Naive thymus-derived CD8-positive, alpha-beta T cell (primary cell): ENCODE data around the gene ALDH1A2. TPM values are rescaled to one million over a fixed set of nuclear protein-coding genes. Genes with fewer than 3 reads are reported as not detected.

Experiments
- ATAC-seq, 2 donors: fragments of 150-1000 bp; cut with Tn5 transposase in 1 of 2; sonication (Bioruptor Pico), chemical (Tn5 transposase) in 1 of 2; 1 replicate in 1 of 2; 2 replicates in 1 of 2; pipeline ENCODE4 v1.10.0; 2021; ENCODE audit warnings: mild to moderate bottlenecking in 2 of 2, moderate library complexity in 2 of 2
- POLR2A ChIA-PET: fragments of 350-600 bp; sonication (Branson Sonifier 250); formaldehyde crosslinking; loops from one replicate; lab custom pipeline; 2021; ENCODE audit warnings: antibody characterized with exemption; lab: Charles Lee
- DNase-seq, 10 donors: peaks; one replicate each; pipeline versions ENCODE4 v3.0.0 to v3.0.0-alpha.2; 2020 to 2022
- H3K27ac Mint-ChIP-seq, 10 donors: one replicate each; pipeline ENCODE4 v1.8.0; 2020 to 2022; ENCODE audit warnings: mild to moderate bottlenecking in 10 of 10, mixed read lengths in 10 of 10, moderate library complexity in 4 of 10, inconsistent platforms in 1 of 10
- H3K27me3 Mint-ChIP-seq, 5 donors: one replicate each; pipeline ENCODE4 v1.8.0; 2021 to 2022; ENCODE audit warnings: mixed read lengths in 5 of 5
- H3K36me3 Mint-ChIP-seq, 3 donors: one replicate each; pipeline ENCODE4 v1.8.0; 2020 to 2022; ENCODE audit warnings: mixed read lengths in 3 of 3, mild to moderate bottlenecking in 2 of 3, inconsistent platforms in 1 of 3
- H3K4me1 Mint-ChIP-seq, 4 donors: one replicate each; pipeline ENCODE4 v1.8.0; 2021 to 2022; ENCODE audit warnings: mixed read lengths in 4 of 4
- H3K4me3 Mint-ChIP-seq, 10 donors: one replicate each; pipeline ENCODE4 v1.8.0; 2020 to 2022; ENCODE audit warnings: mild to moderate bottlenecking in 10 of 10, mixed read lengths in 10 of 10, moderate library complexity in 6 of 10, inconsistent platforms in 1 of 10
- H3K9me3 Mint-ChIP-seq, 9 donors: one replicate each; pipeline ENCODE4 v1.8.0; 2020 to 2022; ENCODE audit warnings: mixed read lengths in 9 of 9, mild to moderate bottlenecking in 3 of 9, inconsistent platforms in 1 of 9, moderate library complexity in 1 of 9
- polyA plus RNA-seq, 3 donors: library from polyadenylated mRNA; unstranded; fragments of 300-500 nt; fragmentation: Illumina TruSeq; gene quantifications; one replicate each; pipeline ENCODE4 v1.2.3, GENCODE V29; 2021
- total RNA-seq, 8 experiments: library from RNA in 2 of 8; stranded (reverse) in 2 of 8; gene quantifications; one replicate each; pipeline ENCODE4 v1.2.3 and lab custom pipeline; 2021 to 2026

Gene ALDH1A2
- total and polyA plus RNA-seq, 5 experiments from 2014 or later: not detected

DNA sequence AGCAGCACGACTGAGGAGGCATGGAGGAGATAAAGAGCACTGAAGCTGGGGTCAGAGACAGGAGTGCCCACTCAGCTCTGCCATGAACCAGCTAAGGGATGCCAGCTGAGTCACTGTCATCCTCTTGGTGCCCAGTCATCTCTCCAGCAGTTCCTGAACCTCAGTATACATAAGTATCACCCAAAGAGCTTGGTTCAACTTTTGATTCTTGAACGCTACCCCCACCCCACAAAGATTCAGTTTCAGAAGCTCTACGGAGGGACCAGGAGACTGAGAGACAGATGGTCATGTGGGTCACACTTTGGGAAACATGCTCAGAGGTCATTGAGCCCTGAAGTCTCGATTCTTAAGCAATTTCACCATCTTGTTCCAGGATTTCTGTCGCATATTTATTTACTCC is 108.4 kb downstream of the ALDH1A2 start:
- Mint-ChIP-seq H3K9me3 (no peaks in the 10 kb centered on the region), H3K4me1 (no peaks in the 10 kb centered on the region), H3K4me3 (no peak overlapping the region), H3K27me3 (peaks cover 6 to 13% (median 9%) of the 10 kb centered on the region in 5 donors), H3K27ac (no peak overlapping the region), H3K36me3 (no peaks in the 10 kb centered on the region)
- DNase-seq (no peak), ATAC-seq (no peak)
- POLR2A ChIA-PET: no interaction called here

DNA sequence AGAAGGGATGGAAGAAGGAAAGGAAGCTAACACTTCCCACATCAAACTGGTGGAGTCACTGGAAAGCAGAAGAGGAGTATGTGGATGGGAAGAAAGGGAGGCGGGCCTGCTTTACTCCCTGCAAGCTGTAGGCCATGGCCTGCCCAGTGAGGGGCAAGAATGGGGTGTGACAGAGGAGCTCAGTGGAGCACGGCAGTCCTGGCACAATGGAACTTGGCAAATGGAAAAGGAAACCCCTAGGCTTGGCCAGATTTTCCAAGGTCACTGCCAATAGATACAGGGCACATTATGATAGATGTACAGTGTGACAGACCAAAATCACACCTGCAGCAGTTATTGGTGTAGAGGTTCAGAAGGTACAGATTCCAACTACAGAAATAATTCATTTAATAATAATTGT is 111.6 kb downstream of the ALDH1A2 start:
- DNase-seq: no peak
- Mint-ChIP-seq H3K9me3 (no peaks in the 10 kb centered on the region), H3K27me3 (peaks cover 6 to 12% (median 9%) of the 10 kb centered on the region in 5 donors), H3K36me3 (no peaks in the 10 kb centered on the region), H3K4me3 (no peak overlapping the region), H3K27ac (no peak overlapping the region), H3K4me1 (no peaks in the 10 kb centered on the region)
- ATAC-seq: no peak
- POLR2A ChIA-PET: no interaction called here

DNA sequence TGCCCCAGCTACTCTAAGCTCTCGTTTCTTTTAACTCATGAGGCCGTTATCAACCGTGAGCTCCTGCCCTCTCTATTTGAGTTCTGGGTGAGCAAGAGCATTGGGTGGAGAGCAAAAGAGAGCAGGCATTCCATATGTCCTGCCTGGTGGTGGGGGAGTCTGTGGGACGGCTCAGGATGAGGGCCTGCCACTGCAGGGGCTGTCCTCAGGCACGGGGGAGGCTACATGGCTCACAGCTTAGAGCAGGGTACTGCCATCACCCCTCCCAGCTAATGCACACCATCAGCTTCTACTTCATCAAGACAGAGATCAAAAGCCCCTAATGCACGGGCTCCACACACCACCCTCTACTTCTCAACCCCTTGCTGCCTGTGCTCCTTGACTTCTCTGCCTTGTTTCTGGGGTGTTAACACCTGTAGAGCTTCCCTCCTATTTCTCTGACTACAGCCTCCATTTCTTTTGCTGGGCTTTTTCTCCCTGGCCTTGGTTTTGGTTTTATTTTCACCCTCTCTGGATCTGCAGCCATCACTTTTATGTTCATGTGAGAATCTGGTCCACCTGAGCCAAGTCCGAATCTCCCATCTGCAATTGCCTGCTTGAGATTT is 114.1 kb downstream of the ALDH1A2 start:
- no peak for DNase-seq
- Mint-ChIP-seq H3K4me1 (no peaks in the 10 kb centered on the region), H3K36me3 (no peaks in the 10 kb centered on the region), H3K4me3 (no peak overlapping the region), H3K27ac (no peak overlapping the region), H3K9me3 (no peaks in the 10 kb centered on the region), H3K27me3 (peaks cover 7 to 13% (median 11%) of the 10 kb centered on the region in 5 donors)
- ATAC-seq: no peak
- POLR2A ChIA-PET: no interaction called here

DNA sequence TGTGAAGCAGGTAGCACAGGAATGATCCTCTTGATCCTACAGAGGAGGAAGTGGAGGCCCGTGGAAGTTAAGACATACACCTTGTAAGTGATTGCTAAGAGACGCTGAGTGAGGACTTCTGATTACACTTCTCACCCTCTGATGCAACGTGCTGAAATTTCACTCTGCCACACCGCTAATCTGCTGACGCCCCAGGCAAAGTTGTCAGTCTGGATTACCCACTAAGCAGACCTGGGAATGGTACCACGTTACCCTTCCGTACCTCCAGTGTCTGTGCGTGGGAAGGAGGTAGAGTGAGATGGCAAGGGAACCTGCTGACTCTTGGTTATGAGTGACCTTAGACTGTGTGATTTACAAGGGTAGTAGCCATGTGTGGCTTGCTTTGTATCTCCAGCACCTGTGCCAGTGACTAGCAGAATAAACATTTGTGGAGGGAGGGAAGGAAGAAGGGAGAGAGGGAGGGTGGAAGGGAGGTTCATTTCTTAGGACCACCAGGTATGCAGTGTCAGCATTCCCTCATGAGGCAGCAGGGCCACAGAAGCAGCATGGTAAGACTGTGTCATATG is 115.0 kb downstream of the ALDH1A2 start:
- H3K27ac Mint-ChIP-seq: no peak overlapping the region
- no peaks in the 10 kb centered on the region for H3K9me3 Mint-ChIP-seq
- peaks cover 3 to 14% (median 10%) of the 10 kb centered on the region in 5 donors for H3K27me3 Mint-ChIP-seq
- no peaks in the 10 kb centered on the region for H3K4me1 Mint-ChIP-seq
- DNase-seq (no peak), ATAC-seq (no peak)
- POLR2A ChIA-PET: no interaction called here
- no peak overlapping the region for H3K4me3 Mint-ChIP-seq
- H3K36me3 Mint-ChIP-seq: no peaks in the 10 kb centered on the region

DNA sequence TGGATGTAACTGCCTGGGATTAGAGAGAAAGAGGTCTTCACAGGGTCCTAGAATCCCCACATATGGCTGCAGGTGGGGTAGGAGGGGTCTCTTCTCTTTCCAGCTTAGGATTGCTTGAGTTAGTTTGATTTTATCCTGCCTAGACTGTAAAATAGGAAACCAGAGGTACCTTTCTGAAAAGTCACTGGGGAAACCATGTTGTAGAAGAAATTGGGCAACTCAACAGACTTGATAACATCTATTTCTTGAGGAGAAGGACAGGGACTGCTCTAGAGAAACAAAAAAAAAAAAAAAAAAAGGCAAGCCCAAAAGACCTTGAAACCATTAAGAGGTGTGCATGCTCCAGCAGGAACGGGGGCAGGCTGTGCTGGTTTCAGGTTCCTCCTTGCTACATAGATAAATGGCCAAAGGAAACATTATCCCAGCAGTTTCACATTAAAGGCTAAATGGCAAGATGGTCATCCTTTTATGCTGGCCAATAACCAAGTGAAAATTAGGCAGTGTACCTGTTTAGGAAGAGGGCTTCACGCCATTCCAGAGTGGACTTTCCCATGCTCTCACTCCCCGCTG is 116.1 kb downstream of the ALDH1A2 start:
- peaks cover 0 to 2% (median 0%) of the 10 kb centered on the region in 9 donors for H3K9me3 Mint-ChIP-seq
- DNase-seq (no peak), ATAC-seq (no peak)
- no peak overlapping the region for H3K27ac Mint-ChIP-seq
- H3K4me3 Mint-ChIP-seq: no peak overlapping the region
- no peaks in the 10 kb centered on the region for H3K4me1 Mint-ChIP-seq
- POLR2A ChIA-PET: no interaction called here
- H3K27me3 Mint-ChIP-seq: peaks cover 3 to 23% (median 14%) of the 10 kb centered on the region in 5 donors
- no peaks in the 10 kb centered on the region for H3K36me3 Mint-ChIP-seq

DNA sequence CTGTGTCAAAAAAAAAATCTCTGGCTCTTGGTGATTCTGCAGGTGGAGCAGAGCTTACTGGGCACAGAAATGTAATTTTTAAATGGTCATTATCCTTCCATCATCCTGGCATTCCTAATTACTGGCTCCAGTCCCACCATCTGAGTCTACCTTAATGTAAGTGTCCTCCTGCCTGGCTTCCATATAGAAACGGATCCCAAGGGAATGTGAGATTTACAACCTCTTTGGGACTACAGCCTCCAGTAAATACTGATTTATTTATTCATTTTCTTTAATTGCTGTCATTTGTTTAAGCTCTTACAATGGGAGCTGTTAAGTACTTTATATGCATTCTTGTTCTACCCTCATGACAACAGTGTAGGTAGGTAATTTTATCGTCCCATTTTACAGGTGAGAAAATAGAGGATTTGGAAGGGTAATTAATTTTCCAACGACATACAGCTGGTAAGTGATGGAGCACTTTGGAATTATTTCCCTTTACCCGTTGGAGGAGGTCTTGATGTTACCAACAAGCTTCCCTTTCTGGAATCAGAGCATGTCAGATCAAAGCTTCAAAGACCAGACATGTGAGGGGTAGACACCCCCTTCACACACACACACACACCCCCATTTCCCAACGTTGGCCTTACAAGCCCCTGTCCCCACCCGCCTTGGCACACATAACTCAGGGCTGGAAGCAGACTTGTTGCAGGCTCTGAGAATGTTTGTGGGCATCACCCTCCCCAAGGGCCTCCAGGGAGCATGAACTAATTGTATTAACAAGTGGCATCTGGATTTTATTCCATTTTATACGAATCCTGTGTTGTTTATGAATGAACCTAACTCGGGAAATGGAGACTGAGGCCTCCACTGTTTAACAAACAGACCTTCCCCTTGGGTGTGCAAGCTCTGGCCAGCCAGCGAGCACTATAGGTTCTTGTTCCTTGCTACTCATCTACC is 116.9 kb downstream of the ALDH1A2 start:
- DNase-seq (no peak), ATAC-seq (no peak)
- POLR2A ChIA-PET: no interaction called here
- Mint-ChIP-seq H3K4me1 (no peaks in the 10 kb centered on the region), H3K27ac (no peak overlapping the region), H3K36me3 (no peaks in the 10 kb centered on the region), H3K4me3 (no peak overlapping the region), H3K9me3 (peaks cover 0 to 2% (median 0%) of the 10 kb centered on the region in 9 donors), H3K27me3 (peaks cover 3 to 23% (median 14%) of the 10 kb centered on the region in 5 donors)

DNA sequence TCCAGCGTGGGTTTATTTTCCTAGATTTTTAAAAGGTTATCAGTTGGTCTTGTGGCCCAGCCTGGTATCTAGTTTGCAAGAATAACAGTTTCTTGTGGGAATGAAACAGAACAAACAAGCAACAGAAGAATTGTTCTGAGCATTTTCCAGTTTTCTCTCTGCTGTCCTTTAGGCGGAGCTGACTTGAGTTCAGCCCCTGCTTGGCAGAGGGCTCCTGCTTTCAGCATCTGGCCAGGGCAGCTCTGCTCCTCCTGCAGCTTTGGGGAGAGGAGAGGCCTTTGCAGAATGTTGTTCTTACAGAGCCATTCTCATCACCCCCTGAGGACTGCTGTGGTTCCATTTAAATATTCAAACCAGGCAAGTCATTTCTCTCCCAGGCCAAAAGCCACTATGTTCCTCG is 117.7 kb downstream of the ALDH1A2 start:
- H3K27me3 Mint-ChIP-seq: peaks cover 5 to 27% (median 16%) of the 10 kb centered on the region in 5 donors
- H3K4me1 Mint-ChIP-seq: no peaks in the 10 kb centered on the region
- no peaks in the 10 kb centered on the region for H3K36me3 Mint-ChIP-seq
- ATAC-seq (no peak), DNase-seq (no peak)
- POLR2A ChIA-PET: no interaction called here
- no peak overlapping the region for H3K4me3 Mint-ChIP-seq
- no peak overlapping the region for H3K27ac Mint-ChIP-seq
- peaks cover 0 to 2% (median 0%) of the 10 kb centered on the region in 9 donors for H3K9me3 Mint-ChIP-seq

DNA sequence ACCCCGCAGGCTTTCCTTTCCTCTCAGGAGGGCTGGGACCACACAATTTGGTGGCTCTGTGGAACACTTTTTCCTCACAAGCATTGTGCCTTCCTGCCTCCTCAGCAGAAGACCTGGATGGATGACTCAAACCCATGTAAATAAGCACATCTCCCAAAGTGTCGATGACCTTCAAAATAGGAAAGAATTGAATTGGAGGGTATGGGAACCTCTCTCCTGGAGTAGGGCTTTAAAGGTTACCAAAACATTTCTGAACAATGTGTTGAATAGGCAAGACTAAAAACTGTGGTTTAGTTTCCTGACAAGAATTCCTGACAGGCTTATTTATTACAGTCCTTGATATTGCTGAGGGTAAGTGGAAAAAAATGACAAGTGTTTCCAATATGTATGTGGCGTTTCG is 118.2 kb downstream of the ALDH1A2 start:
- no peak overlapping the region for H3K27ac Mint-ChIP-seq
- POLR2A ChIA-PET: no interaction called here
- ATAC-seq (no peak), DNase-seq (no peak)
- no peaks in the 10 kb centered on the region for H3K4me1 Mint-ChIP-seq
- H3K9me3 Mint-ChIP-seq: peaks cover 0 to 2% (median 0%) of the 10 kb centered on the region in 9 donors
- H3K36me3 Mint-ChIP-seq: no peaks in the 10 kb centered on the region
- no peak overlapping the region for H3K4me3 Mint-ChIP-seq
- H3K27me3 Mint-ChIP-seq: peaks cover 10 to 32% (median 21%) of the 10 kb centered on the region in 5 donors

DNA sequence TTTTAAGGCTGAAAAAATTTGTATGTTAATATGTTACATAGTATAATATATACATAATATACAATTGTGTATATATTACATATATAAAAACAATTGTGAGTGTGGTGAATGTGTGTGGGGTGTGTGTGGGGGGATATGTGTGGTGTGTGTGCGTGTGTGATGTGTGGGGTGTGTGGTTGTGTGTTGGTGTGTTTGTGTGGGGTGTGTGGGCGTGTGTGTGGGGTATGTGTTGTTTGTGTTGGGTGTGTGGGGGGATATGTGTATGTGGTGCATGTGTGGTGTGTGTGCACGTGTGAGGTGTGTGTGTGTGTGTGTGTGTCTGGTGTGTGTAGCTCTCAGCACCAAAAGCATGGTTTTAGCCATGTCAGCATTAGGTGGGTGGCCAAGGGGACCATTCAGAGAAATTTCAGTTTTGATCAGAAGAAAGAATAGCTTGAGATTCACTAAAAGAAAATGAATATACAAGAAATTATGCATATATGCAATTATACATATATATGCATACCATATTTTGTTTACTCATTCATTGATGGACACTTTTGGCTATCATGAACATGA is 118.9 kb downstream of the ALDH1A2 start:
- POLR2A ChIA-PET: no interaction called here
- H3K27ac Mint-ChIP-seq: no peak overlapping the region
- no peaks in the 10 kb centered on the region for H3K4me1 Mint-ChIP-seq
- peaks cover 0 to 2% (median 0%) of the 10 kb centered on the region in 9 donors for H3K9me3 Mint-ChIP-seq
- no peak overlapping the region for H3K4me3 Mint-ChIP-seq
- H3K27me3 Mint-ChIP-seq: peaks cover 15 to 39% (median 25%) of the 10 kb centered on the region in 5 donors
- H3K36me3 Mint-ChIP-seq: no peaks in the 10 kb centered on the region
- DNase-seq (no peak), ATAC-seq (no peak)

DNA sequence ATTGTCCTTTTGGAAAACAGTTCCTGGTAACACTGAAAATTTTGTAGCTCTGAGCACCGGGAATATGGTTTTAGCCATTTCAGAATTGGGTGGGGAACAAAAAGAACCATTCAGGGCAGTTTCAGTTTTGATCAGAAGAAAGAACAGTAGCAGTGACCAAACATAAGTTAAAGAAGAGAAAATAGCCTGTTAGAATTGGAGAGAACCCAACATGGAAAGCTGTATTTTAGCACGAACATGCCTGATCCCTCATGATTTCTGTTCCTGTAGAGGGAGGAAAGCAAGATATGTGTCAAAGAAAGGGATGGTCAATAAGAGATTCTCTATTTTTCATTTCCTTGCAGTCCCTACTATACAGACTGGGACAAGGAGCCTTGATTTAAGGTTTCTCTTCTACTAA is 119.9 kb downstream of the ALDH1A2 start:
- Mint-ChIP-seq H3K4me3 (no peak overlapping the region), H3K4me1 (no peaks in the 10 kb centered on the region), H3K27me3 (peaks cover 17 to 49% (median 25%) of the 10 kb centered on the region in 5 donors), H3K27ac (no peak overlapping the region), H3K36me3 (no peaks in the 10 kb centered on the region), H3K9me3 (peaks cover 0 to 2% (median 0%) of the 10 kb centered on the region in 9 donors)
- POLR2A ChIA-PET: no interaction called here
- ATAC-seq (no peak), DNase-seq (no peak)

DNA sequence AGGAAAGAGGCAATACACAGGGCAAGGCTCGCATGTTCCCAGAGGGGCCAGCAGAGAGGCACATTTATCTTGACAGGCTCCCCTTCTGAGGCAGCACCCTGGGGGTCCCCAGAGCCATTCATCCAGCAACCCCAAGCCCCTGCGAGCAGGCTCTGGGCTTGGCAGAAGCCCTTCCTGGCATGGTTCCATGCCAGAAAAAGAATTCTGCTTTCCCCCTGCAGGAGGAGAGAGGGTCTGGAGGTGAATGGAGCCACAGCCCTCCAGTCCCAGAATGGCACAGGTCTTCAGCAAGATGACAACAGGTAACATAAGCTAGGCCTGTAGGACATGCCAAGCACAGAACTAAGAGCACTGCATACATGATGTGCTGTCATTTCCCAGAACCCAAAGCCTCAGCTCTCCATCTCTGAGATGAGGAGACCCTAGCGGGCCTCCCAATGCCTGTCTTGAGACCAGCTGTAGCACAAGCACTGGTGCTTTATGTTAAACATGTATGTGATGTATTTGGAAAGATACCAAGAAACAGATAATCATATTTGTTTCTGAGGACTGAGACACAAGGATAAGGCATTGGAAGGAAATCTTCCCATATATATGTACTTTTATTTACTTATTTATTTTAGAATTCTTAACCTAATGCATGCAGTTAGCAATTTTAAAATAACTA is 121.6 kb downstream of the ALDH1A2 start:
- Mint-ChIP-seq H3K4me3 (no peak overlapping the region), H3K4me1 (no peaks in the 10 kb centered on the region), H3K9me3 (peaks cover 0 to 2% (median 0%) of the 10 kb centered on the region in 9 donors), H3K27me3 (peaks cover 27 to 66% (median 32%) of the 10 kb centered on the region in 5 donors), H3K27ac (no peak overlapping the region), H3K36me3 (no peaks in the 10 kb centered on the region)
- ATAC-seq (no peak), DNase-seq (no peak)
- POLR2A ChIA-PET: no interaction called here

DNA sequence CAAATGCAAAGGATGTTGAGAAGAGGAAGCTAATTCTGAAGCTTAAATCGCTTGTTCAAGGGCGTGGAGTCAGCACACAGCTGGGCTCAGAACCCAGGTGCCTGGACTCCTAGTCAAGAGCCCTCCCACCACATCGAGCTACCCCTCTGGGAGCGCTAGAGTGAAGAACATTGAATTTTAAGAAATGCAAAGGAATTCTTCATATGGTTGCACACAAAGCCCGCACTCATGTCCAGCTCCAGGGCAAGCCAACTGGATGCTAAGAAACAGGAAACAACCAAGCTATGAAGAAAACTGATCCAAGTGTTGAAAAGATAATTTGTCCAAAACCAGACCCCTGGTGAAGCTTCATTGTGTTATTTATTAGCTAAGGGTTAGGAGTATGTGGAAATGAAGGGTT is 122.3 kb downstream of the ALDH1A2 start:
- POLR2A ChIA-PET: no interaction called here
- ATAC-seq (no peak), DNase-seq (no peak)
- Mint-ChIP-seq H3K36me3 (no peaks in the 10 kb centered on the region), H3K4me3 (no peak overlapping the region), H3K9me3 (peaks cover 0 to 2% (median 0%) of the 10 kb centered on the region in 9 donors), H3K4me1 (no peaks in the 10 kb centered on the region), H3K27ac (no peak overlapping the region), H3K27me3 (peaks cover 26 to 70% (median 34%) of the 10 kb centered on the region in 5 donors)
